Panc1 (cell line): ENCODE measurements around the gene ADAT3.

Experiments
- CTCF ChIP-seq: fragments of 450-650 bp; IDR thresholded peaks from 2 replicates; pipeline ENCODE4 v1.5.1; 2017; ENCODE audit warnings: mild to moderate bottlenecking
- TCF7L2 ChIP-seq: IDR thresholded peaks from 2 replicates; pipeline ENCODE4 v1.6.1; 2011; ENCODE audit warnings: mild to moderate bottlenecking, low read depth, low read length, inconsistent platforms

DNA sequence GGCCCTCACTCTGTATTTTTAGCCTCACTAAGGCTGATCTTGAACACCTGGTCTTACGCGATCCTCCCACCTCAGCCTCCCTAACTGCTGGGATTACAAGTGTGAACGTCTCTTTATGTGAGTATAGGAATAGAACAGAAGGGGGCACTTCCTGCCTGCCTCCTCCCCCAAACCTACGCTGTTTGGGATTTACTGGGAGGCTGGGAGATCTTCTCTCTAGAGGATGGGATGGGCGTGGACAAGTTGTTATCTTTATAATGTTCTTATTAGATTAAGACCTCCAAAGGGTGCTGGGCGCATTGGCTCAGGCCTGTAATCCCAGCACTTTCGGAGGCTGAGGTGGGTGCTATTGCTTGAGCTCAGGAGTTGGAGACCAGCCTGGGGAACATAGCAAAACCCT is 32.9 kb downstream of the ADAT3 start:
- TF ChIP-seq CTCF (no peak), TCF7L2 (no peak)
